ENCODE results near the gene PDK3. TPM values are rescaled to one million over a fixed set of nuclear protein-coding genes. Genes with fewer than 3 reads are reported as not detected.

Gene PDK3
- 11.6 TPM for polyA plus RNA-seq (2013, experiment 1 of 2)
- 12.9 TPM for polyA plus RNA-seq (2013, experiment 2 of 2)

- Histone ChIP-seq H3K4me3 (ENCODE audit: low read length) (peak within 1 kb of the TSS; percentile 84), H3K27me3 (ENCODE audit: insufficient read depth, low read length) (no peaks in the 10 kb centered on the region), H3K36me3 (ENCODE audit: insufficient read depth, low read length) (no peaks in the 10 kb centered on the region), H3K4me1 (ENCODE audit: insufficient read depth, low read length) (no peaks in the 10 kb centered on the region), H3K27ac (ENCODE audit: low read depth, low read length) (peak within 1 kb of the TSS; percentile 74; the same call in 1 of the 2 replicates), H3K9me3 (ENCODE audit: insufficient read depth, low read depth, low read length) (no peaks in the 10 kb centered on the region), H3K9ac (ENCODE audit: low read depth, low read length) (peak within 1 kb of the TSS; percentile 84)
- WGBS = under 1% methylated on average over 83 of the region's 83 CpGs
Measured at GRCh38 chrX:24464836-24465531, at the start of gene PDK3. Gene PDK3 (plus strand): TSS chrX:24465286. CDS start chrX:24465456, 170 bp downstream.

- WGBS = 98% methylated on average over 5 of the region's 5 CpGs
- no peak overlapping the region for H3K4me3 ChIP-seq (ENCODE audit: low read length)
- no peaks in the 10 kb centered on the region for H3K27me3 ChIP-seq (ENCODE audit: insufficient read depth, low read length)
- H3K4me1 ChIP-seq (ENCODE audit: insufficient read depth, low read length) = no peaks in the 10 kb centered on the region
- no peak overlapping the region for H3K27ac ChIP-seq (ENCODE audit: low read depth, low read length)
- H3K9ac ChIP-seq (ENCODE audit: low read depth, low read length) = no peak overlapping the region
- no peaks in the 10 kb centered on the region for H3K36me3 ChIP-seq (ENCODE audit: insufficient read depth, low read length)
- H3K9me3 ChIP-seq (ENCODE audit: insufficient read depth, low read depth, low read length) = no peaks in the 10 kb centered on the region
Measured at GRCh38 chrX:24415921-24416320, 49.2 kb upstream of the PDK3 start.

GRCh38 chrX:24423960-24424359 is 41.1 kb upstream of the PDK3 start:
- peaks cover 7% of the 10 kb centered on the region; the same call in 1 of the 2 replicates for H3K4me1 ChIP-seq (ENCODE audit: insufficient read depth, low read length)
- no peaks in the 10 kb centered on the region for H3K27me3 ChIP-seq (ENCODE audit: insufficient read depth, low read length)
- H3K4me3 ChIP-seq (ENCODE audit: low read length) = no peak overlapping the region
- H3K27ac ChIP-seq (ENCODE audit: low read depth, low read length) = no peak overlapping the region
- H3K9ac ChIP-seq (ENCODE audit: low read depth, low read length) = no peak overlapping the region
- no peaks in the 10 kb centered on the region for H3K9me3 ChIP-seq (ENCODE audit: insufficient read depth, low read depth, low read length)
- 84% methylated on average over 2 of the region's 2 CpGs for WGBS
- no peaks in the 10 kb centered on the region for H3K36me3 ChIP-seq (ENCODE audit: insufficient read depth, low read length)

GRCh38 chrX:24424948-24425347 is 40.1 kb upstream of the PDK3 start:
- no peak overlapping the region for H3K9ac ChIP-seq (ENCODE audit: low read depth, low read length)
- H3K4me3 ChIP-seq (ENCODE audit: low read length) = no peak overlapping the region
- no peaks in the 10 kb centered on the region for H3K9me3 ChIP-seq (ENCODE audit: insufficient read depth, low read depth, low read length)
- peaks cover 7% of the 10 kb centered on the region; the same call in 1 of the 2 replicates for H3K4me1 ChIP-seq (ENCODE audit: insufficient read depth, low read length)
- no peak overlapping the region for H3K27ac ChIP-seq (ENCODE audit: low read depth, low read length)
- H3K27me3 ChIP-seq (ENCODE audit: insufficient read depth, low read length) = no peaks in the 10 kb centered on the region
- 96% methylated on average over 6 of the region's 8 CpGs for WGBS
- no peaks in the 10 kb centered on the region for H3K36me3 ChIP-seq (ENCODE audit: insufficient read depth, low read length)

GRCh38 chrX:24425806-24426205 is 39.3 kb upstream of the PDK3 start:
- H3K9me3 ChIP-seq (ENCODE audit: insufficient read depth, low read depth, low read length) = no peaks in the 10 kb centered on the region
- H3K27ac ChIP-seq (ENCODE audit: low read depth, low read length) = no peak overlapping the region
- WGBS = 19% methylated on average over 1 of the region's 2 CpGs
- H3K4me3 ChIP-seq (ENCODE audit: low read length) = no peak overlapping the region
- no peak overlapping the region for H3K9ac ChIP-seq (ENCODE audit: low read depth, low read length)
- no peaks in the 10 kb centered on the region for H3K36me3 ChIP-seq (ENCODE audit: insufficient read depth, low read length)
- H3K27me3 ChIP-seq (ENCODE audit: insufficient read depth, low read length) = no peaks in the 10 kb centered on the region
- peaks cover 7% of the 10 kb centered on the region; the same call in 1 of the 2 replicates for H3K4me1 ChIP-seq (ENCODE audit: insufficient read depth, low read length)

GRCh38 chrX:24426340-24426913 is 38.7 kb upstream of the PDK3 start:
- H3K9ac ChIP-seq (ENCODE audit: low read depth, low read length) = no peak overlapping the region
- H3K9me3 ChIP-seq (ENCODE audit: insufficient read depth, low read depth, low read length) = no peaks in the 10 kb centered on the region
- H3K27me3 ChIP-seq (ENCODE audit: insufficient read depth, low read length) = no peaks in the 10 kb centered on the region
- 86% methylated on average over 2 of the region's 2 CpGs for WGBS
- no peak overlapping the region for H3K4me3 ChIP-seq (ENCODE audit: low read length)
- peaks cover 7% of the 10 kb centered on the region; the same call in 1 of the 2 replicates for H3K4me1 ChIP-seq (ENCODE audit: insufficient read depth, low read length)
- H3K36me3 ChIP-seq (ENCODE audit: insufficient read depth, low read length) = no peaks in the 10 kb centered on the region
- no peak overlapping the region for H3K27ac ChIP-seq (ENCODE audit: low read depth, low read length)

GRCh38 chrX:24426921-24427746 is 38.0 kb upstream of the PDK3 start:
- H3K4me3 ChIP-seq (ENCODE audit: low read length) = no peak overlapping the region
- no peaks in the 10 kb centered on the region for H3K27me3 ChIP-seq (ENCODE audit: insufficient read depth, low read length)
- no peaks in the 10 kb centered on the region for H3K36me3 ChIP-seq (ENCODE audit: insufficient read depth, low read length)
- no peak overlapping the region for H3K9ac ChIP-seq (ENCODE audit: low read depth, low read length)
- 95% methylated on average over 10 of the region's 10 CpGs for WGBS
- H3K4me1 ChIP-seq (ENCODE audit: insufficient read depth, low read length) = peaks cover 7% of the 10 kb centered on the region; the same call in 1 of the 2 replicates
- H3K9me3 ChIP-seq (ENCODE audit: insufficient read depth, low read depth, low read length) = no peaks in the 10 kb centered on the region
- no peak overlapping the region for H3K27ac ChIP-seq (ENCODE audit: low read depth, low read length)

- Histone ChIP-seq H3K27me3 (ENCODE audit: insufficient read depth, low read length) (no peaks in the 10 kb centered on the region), H3K27ac (ENCODE audit: low read depth, low read length) (no peak overlapping the region), H3K9ac (ENCODE audit: low read depth, low read length) (no peak overlapping the region), H3K36me3 (ENCODE audit: insufficient read depth, low read length) (no peaks in the 10 kb centered on the region), H3K4me1 (ENCODE audit: insufficient read depth, low read length) (peaks cover 7% of the 10 kb centered on the region; the same call in 1 of the 2 replicates), H3K4me3 (ENCODE audit: low read length) (no peak overlapping the region), H3K9me3 (ENCODE audit: insufficient read depth, low read depth, low read length) (no peaks in the 10 kb centered on the region)
- 75% methylated on average over 1 of the region's 1 CpG for whole genome bisulfite sequencing
Measured at GRCh38 chrX:24427747-24428019, 37.4 kb upstream of the PDK3 start.

GRCh38 chrX:24428516-24428915 is 36.6 kb upstream of the PDK3 start:
- Histone ChIP-seq H3K9me3 (ENCODE audit: insufficient read depth, low read depth, low read length) (no peaks in the 10 kb centered on the region), H3K27ac (ENCODE audit: low read depth, low read length) (no peak overlapping the region), H3K27me3 (ENCODE audit: insufficient read depth, low read length) (no peaks in the 10 kb centered on the region), H3K9ac (ENCODE audit: low read depth, low read length) (no peak overlapping the region), H3K36me3 (ENCODE audit: insufficient read depth, low read length) (no peaks in the 10 kb centered on the region), H3K4me1 (ENCODE audit: insufficient read depth, low read length) (peaks cover 7% of the 10 kb centered on the region; the same call in 1 of the 2 replicates), H3K4me3 (ENCODE audit: low read length) (no peak overlapping the region)
- 95% methylated on average over 4 of the region's 4 CpGs for WGBS

GRCh38 chrX:24435060-24435459 is 30.0 kb upstream of the PDK3 start:
- H3K27ac ChIP-seq (ENCODE audit: low read depth, low read length) = no peak overlapping the region
- H3K4me1 ChIP-seq (ENCODE audit: insufficient read depth, low read length) = no peaks in the 10 kb centered on the region
- H3K27me3 ChIP-seq (ENCODE audit: insufficient read depth, low read length) = no peaks in the 10 kb centered on the region
- H3K36me3 ChIP-seq (ENCODE audit: insufficient read depth, low read length) = no peaks in the 10 kb centered on the region
- H3K9me3 ChIP-seq (ENCODE audit: insufficient read depth, low read depth, low read length) = no peaks in the 10 kb centered on the region
- H3K9ac ChIP-seq (ENCODE audit: low read depth, low read length) = no peak overlapping the region
- H3K4me3 ChIP-seq (ENCODE audit: low read length) = no peak overlapping the region

- Histone ChIP-seq H3K27me3 (ENCODE audit: insufficient read depth, low read length) (no peaks in the 10 kb centered on the region), H3K36me3 (ENCODE audit: insufficient read depth, low read length) (no peaks in the 10 kb centered on the region), H3K9ac (ENCODE audit: low read depth, low read length) (no peak overlapping the region), H3K4me1 (ENCODE audit: insufficient read depth, low read length) (no peaks in the 10 kb centered on the region), H3K27ac (ENCODE audit: low read depth, low read length) (no peak overlapping the region), H3K4me3 (ENCODE audit: low read length) (no peak overlapping the region), H3K9me3 (ENCODE audit: insufficient read depth, low read depth, low read length) (no peaks in the 10 kb centered on the region)
- 78% methylated on average over 4 of the region's 4 CpGs for WGBS
Measured at GRCh38 chrX:24443918-24444317, 21.2 kb upstream of the PDK3 start.

All from HUES64 (cell line).